IMR-90 (cell line): ENCODE measurements around the gene ECT2. TPM values are rescaled to one million over a fixed set of nuclear protein-coding genes. Genes with fewer than 3 reads are reported as not detected.

Experiments
- microRNA-seq, 2 experiments: library from miRNA; stranded (forward) in 1 of 2; unstranded in 1 of 2; fragments of 10-50 nt in 1 of 2; fragments of <30 nt in 1 of 2; gene quantifications in 1 of 2; microRNA quantifications in 1 of 2; one replicate each; pipeline versions ENCODE3 to v1.1.0; 2013 to 2020; ENCODE audit not compliant: insufficient read depth in 1 of 2, insufficient read length in 1 of 2, unreplicated experiment in 1 of 2
- polyA plus RNA-seq, 3 experiments: library from polyadenylated mRNA; depleted of rRNA; stranded (reverse); fragments of >200 nt; gene quantifications; 2 replicates each; pipeline ENCODE4 v1.2.3, GENCODE V29; 2012; ENCODE audit warnings: low replicate concordance in 1 of 3
- small RNA-seq, 5 experiments: library from RNA; depleted of rRNA; stranded (forward); fragments of <200 nt; gene quantifications; one replicate each; pipeline ENCODE3, GENCODE V24; 2012
- total RNA-seq: library from RNA; depleted of rRNA; stranded (reverse); fragments of >200 nt; gene quantifications from 2 replicates; pipeline ENCODE4 v1.2.3, GENCODE V29; 2012; rRNA removed

The ECT2 gene
- total and polyA plus RNA-seq, 2 of the 4 experiments (the other 2 are of a cell fraction), result 18.1 to 37.8 TPM

Small RNAs within 50 kb of the gene (microRNA-seq; reads per million reads assigned to microRNA genes)
- gene AC108667.1 (ENCODE audit: insufficient read depth, insufficient read length), result not detected
- not detected for gene RF00139 (ENCODE audit: insufficient read depth, insufficient read length)
- not detected for gene RNU4-4P (ENCODE audit: insufficient read depth, insufficient read length)
- not detected for gene RNU6-547P (ENCODE audit: insufficient read depth, insufficient read length)

Small RNAs within 50 kb of the gene (small RNA-seq; reads per million reads assigned to genes)
- 0 reads per million in 5 experiments for gene AC108667.1
- gene RF00139, result 0 to 0.04 (median 0) reads per million in 5 experiments
- 0 to 0.08 (median 0) reads per million in 5 experiments for gene RNU4-4P
- gene RNU6-547P, result 0 reads per million in 5 experiments

Other genes with a start within 250 kb of the ECT2 start
- 1.1 and 1.3 TPM in 2 replicates for gene TNFSF10, start 227.3 kb upstream of the ECT2 start, total RNA-seq
- 0.63 and 0.79 TPM in 2 replicates for gene TNFSF10, start 227.3 kb upstream of the ECT2 start, polyA plus RNA-seq (2012; rRNA removed)
- gene NCEH1, start 39.7 kb upstream of the ECT2 start, total RNA-seq, result 23.3 and 28.9 TPM in 2 replicates
- gene NCEH1, start 39.7 kb upstream of the ECT2 start, polyA plus RNA-seq (2012; rRNA removed), result 22.3 and 23.5 TPM in 2 replicates